SH-SY5Y (cell line): ENCODE measurements around the gene TACC2.

Source experiments
- GATA2 ChIP-seq: IDR thresholded peaks from 2 replicates; pipeline ENCODE4 v1.6.1; 2011; ENCODE audit warnings: mild to moderate bottlenecking, low read depth, low read length
- GATA3 ChIP-seq: IDR thresholded peaks from 2 replicates; pipeline ENCODE4 v1.6.1; 2011; ENCODE audit warnings: low read depth, mild to moderate bottlenecking, low read length, moderate library complexity

- TF ChIP-seq GATA2, result no peak
- TF ChIP-seq GATA3, result no peak
Measured at GRCh38 chr10:122117475-122117874, 128.5 kb downstream of the TACC2 start.
